ENCODE results near the gene BRD2.
A peak's percentile ranks its signal among the peaks of the same experiment; 100 is the strongest.

Gene BRD2

GRCh38 chr6:33018418-33018817, 50.0 kb downstream of the BRD2 start:
- no peak for DNase-seq (ENCODE audit: low read depth)
- no peak for TF ChIP-seq CTCF (IDR thresholded peaks at IDR 0.05; ENCODE audit: low read length, missing control alignments)
- H3K4me3 ChIP-seq (replicated peaks; ENCODE audit: low read depth, low read length) = no peak overlapping the region

- TF ChIP-seq CTCF (IDR thresholded peaks at IDR 0.05; ENCODE audit: low read length, missing control alignments) = no peak
- H3K4me3 ChIP-seq (replicated peaks; ENCODE audit: low read depth, low read length) = no peak overlapping the region
- peak; percentile 19 for DNase-seq (ENCODE audit: low read depth)
These were observed 50.5 kb downstream of the BRD2 start for GRCh38 chr6:33018904-33019303.

- no peak overlapping the region for H3K4me3 ChIP-seq (replicated peaks; ENCODE audit: low read depth, low read length)
- no peak for DNase-seq (ENCODE audit: low read depth)
- TF ChIP-seq CTCF (IDR thresholded peaks at IDR 0.05; ENCODE audit: low read length, missing control alignments) = no peak
These were observed 51.0 kb downstream of the BRD2 start for GRCh38 chr6:33019372-33019771.

- no peak for DNase-seq (ENCODE audit: low read depth)
- H3K4me3 ChIP-seq (replicated peaks; ENCODE audit: low read depth, low read length) = no peak overlapping the region
- TF ChIP-seq CTCF (IDR thresholded peaks at IDR 0.05; ENCODE audit: low read length, missing control alignments) = no peak
These were observed 53.5 kb downstream of the BRD2 start for GRCh38 chr6:33021917-33022316.

- H3K4me3 ChIP-seq (replicated peaks; ENCODE audit: low read depth, low read length) = no peak overlapping the region
- DNase-seq (ENCODE audit: low read depth) = no peak
These were observed 55.1 kb downstream of the BRD2 start for GRCh38 chr6:33023536-33023935.

GRCh38 chr6:33024521-33024920, 56.1 kb downstream of the BRD2 start:
- no peak for DNase-seq (ENCODE audit: low read depth)
- H3K4me3 ChIP-seq (replicated peaks; ENCODE audit: low read depth, low read length) = no peak overlapping the region
- TF ChIP-seq CTCF (IDR thresholded peaks at IDR 0.05; ENCODE audit: low read length, missing control alignments) = no peak

More at GRCh38 chr6:33023536-33023935, 55.1 kb downstream of the BRD2 start:
- TF ChIP-seq CTCF (IDR thresholded peaks at IDR 0.05; ENCODE audit: low read length, missing control alignments) = no peak

- no peak overlapping the region for H3K4me3 ChIP-seq (replicated peaks; ENCODE audit: low read depth, low read length)
- no peak for DNase-seq (ENCODE audit: low read depth)
- TF ChIP-seq CTCF (IDR thresholded peaks at IDR 0.05; ENCODE audit: low read length, missing control alignments) = no peak
These were observed 59.9 kb downstream of the BRD2 start for GRCh38 chr6:33028220-33028849.

Measured in fibroblast of pulmonary artery (primary cell).